Stimulated activated CD8-positive, alpha-beta memory T cell treated with anti-CD3 and anti-CD28 coated beads, Interleukin-4, amount 100 ng/mL, for 1 hour (primary cell): ENCODE data around the gene GPR18.

Experiments used
- DNase-seq, 2 donors: peaks; one replicate each; pipeline ENCODE4 v3.0.0-alpha.2; 2020; ENCODE audit warnings: low read depth in 2 of 2, low spot score in 1 of 2

Gene GPR18, protein sequence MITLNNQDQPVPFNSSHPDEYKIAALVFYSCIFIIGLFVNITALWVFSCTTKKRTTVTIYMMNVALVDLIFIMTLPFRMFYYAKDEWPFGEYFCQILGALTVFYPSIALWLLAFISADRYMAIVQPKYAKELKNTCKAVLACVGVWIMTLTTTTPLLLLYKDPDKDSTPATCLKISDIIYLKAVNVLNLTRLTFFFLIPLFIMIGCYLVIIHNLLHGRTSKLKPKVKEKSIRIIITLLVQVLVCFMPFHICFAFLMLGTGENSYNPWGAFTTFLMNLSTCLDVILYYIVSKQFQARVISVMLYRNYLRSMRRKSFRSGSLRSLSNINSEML

GRCh38 chr13:99258210-99258860, at the start of gene GPR18:
TSS of gene GPR18 (minus strand) at chr13:99258379. CDS start at chr13:99255872, 2,507 bp downstream.
- DNase-seq, result no peak

DNA sequence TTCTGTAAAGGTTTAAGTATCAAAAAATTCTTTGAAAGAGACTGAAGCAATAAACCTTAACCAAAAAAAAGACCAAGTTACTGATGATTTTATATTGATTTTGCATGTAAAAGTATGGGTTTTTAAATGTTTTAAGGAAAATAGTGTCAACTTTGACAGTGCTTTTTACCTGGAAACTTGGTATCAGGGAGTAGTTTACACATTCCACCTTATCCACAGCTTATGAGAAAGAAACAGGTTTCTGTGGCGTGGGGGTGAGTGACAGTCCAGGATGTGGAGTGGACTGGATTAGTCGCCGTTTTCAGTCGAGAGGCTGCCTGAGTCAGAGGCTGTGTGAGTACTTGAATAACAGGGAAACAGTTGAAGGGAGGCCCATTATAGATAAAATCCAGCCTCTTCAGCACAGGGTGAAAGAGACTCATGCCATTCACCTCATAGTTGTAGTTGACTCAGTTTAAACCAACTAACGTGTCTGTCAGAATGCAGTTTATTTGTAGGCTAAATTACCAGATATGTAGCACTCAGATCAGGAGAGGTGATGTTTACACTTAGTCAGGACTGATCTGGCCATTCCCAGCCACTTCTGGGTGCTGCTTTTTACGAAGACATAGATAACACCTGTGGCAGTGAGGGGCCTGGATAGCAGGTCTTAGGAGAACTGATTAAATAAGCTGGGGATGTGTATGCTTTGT, 49.6 kb upstream of the GPR18 start:
- DNase-seq, result no peak

DNA sequence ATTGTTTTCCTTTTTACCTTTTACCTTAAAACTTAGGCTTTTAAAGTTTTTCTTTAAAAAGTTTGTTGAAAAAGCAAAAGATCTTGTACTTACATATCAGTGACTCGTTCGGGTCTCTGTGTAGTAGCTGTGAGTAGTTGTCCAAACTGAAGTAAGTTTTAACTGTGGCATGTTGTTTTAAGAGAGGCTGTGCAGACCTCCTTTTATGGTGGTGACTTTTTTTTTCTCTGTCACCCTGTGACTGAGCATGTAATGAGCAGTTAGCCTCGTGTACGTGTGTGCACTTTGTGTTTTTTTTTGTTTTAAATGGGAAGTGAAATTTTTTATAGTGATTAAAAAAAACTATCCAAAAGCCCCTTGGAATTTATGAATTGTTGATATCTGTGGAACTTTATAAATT, 49.1 kb upstream of the GPR18 start, which contains the start of gene GPR183:
TSS of gene GPR183 (minus strand) at position 153 of the 400 bp plus-strand sequence. CDS start 11,254 bp downstream, outside the sequence.
- no peak for DNase-seq

GRCh38 chr13:99305566-99305965, 47.4 kb upstream of the GPR18 start:
- no peak for DNase-seq

GRCh38 chr13:99305158-99305557, 47.0 kb upstream of the GPR18 start:
- DNase-seq, result no peak

GRCh38 chr13:99304541-99304940, 46.4 kb upstream of the GPR18 start:
- DNase-seq, result no peak

GRCh38 chr13:99303863-99304521, 45.8 kb upstream of the GPR18 start:
- DNase-seq, result no peak

DNA sequence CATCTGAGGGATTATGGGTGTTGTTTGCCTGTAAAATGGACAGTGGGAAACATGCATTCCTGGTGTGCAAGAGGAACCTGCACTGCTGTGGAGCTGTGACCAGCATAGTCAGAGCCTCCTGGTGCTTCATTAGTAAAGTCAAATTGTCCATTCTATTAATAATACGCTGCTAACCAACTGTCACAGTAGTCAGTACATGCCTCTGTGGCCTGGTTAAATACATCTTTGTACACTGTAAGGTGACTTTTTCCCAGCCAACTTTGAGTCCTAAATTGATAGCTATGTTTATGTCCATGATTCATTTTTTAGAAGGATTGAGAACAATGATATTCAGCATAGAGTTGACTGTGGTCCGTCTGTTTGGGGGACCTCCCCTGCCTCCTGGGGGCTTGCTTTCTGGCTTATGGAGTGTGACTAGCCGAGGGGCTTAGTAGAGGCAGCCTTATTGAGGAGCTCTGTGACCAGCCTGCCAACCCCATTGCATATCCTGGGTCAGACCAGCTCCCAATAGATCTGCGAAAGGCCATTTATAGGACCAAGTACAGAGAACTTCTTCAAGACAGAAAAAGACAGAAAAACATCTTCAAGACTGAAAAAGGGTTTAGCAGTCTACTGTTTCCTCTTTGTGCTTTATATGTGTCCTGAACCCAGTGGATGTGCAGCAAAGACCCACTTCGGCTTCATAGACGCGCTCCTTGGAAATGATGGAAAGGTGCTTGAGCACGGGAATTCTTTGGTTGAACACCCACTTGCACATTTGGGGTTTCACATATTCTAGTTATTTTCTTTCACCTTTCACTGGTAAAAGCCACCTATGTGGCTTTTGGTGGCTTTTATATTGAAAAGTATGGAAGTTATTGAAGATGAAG, 44.7 kb upstream of the GPR18 start:
- DNase-seq, result no peak

DNA sequence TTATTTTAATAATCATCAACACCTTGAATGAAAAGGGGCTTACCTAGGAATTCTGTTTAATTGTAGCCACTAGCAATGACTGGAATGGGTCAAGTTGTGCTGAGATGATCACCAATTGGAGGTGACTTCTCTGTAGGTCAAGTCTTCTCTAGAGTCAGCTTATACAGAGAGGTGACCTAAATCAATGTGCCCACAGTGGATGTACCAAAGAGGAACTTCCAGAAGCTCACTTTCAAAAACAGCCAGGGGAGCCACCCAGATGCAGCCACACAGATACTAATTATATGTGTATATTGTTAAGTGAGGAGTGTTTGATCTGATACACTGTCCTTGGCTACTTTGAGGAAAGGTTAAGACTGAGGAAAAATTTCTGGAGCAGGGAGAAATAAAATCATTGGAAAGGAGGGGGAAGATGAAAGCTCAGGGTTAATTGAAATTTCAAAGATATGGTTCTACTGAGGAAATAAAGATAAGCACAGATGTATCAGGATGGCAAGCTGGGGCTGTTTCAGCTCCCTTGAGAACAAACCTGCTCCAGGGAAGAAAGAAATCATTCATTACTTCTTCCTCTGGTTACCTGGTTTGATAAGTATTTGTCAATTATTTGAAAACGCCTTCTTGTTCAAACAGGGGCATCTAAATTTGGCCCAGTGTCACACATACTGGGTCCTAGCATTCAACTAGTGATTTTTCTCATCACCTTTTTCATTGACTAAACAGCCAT, 43.9 kb upstream of the GPR18 start:
- DNase-seq, result no peak

DNA sequence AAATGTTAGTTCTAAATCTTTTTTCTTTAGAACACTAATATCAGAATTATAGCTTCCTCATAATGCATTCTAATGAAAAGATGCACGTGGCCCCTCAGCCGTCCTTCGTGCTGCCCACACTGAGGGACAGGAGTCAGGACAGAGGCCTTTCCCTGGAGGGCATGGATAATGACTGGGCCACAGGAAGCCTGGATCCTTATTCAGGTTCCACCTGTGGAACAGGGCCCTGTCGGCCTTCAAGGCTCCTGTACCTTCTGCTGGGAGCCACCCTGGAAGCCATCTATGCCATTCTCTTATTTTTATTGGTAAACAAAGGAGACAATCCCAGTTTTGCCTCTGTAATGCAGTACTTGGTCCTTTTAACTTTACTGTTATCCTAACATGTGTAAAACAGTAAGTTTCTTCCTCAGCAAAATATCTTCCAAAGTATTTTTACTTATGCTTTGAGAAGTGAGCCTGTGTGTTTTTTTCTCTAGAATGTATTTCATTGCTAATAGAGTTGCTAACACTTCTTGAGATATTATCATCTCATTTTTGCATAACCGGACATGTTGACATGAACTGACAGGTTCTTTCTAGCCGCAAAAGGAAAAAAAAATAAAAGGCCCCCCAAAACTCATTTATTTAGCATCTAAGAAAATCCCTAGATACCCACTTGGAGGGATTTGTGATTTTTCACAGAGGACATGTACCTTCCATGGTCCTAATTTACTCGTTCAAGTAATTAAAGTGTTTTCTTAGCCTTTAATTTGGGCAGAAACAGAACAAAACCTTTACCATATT, 43.1 kb upstream of the GPR18 start:
- no peak for DNase-seq

DNA sequence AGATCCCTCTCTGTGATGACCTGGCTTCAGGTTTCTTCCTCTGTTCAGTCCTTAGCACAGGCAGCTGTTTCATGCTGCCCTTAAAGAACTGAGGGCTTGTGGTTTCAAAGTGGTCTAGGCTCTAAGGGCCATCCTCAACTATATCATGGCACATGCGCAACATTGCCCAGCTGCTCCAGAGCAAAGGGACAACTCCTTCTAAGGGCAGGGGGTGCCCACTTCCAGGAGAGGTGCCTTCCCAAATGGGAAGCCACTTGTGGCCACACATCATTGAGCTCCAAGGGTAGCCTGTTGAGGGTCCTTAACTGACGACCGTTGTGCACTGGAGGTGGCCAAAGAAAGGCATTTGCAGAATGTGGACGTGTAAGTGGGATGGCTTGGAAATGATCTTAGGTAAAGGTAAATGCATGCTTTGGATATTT, 41.8 kb upstream of the GPR18 start:
- DNase-seq, result no peak

GRCh38 chr13:99299256-99299919, 41.2 kb upstream of the GPR18 start:
- no peak for DNase-seq

- no peak for DNase-seq
Measured at GRCh38 chr13:99298056-99298455, 39.9 kb upstream of the GPR18 start.

DNA sequence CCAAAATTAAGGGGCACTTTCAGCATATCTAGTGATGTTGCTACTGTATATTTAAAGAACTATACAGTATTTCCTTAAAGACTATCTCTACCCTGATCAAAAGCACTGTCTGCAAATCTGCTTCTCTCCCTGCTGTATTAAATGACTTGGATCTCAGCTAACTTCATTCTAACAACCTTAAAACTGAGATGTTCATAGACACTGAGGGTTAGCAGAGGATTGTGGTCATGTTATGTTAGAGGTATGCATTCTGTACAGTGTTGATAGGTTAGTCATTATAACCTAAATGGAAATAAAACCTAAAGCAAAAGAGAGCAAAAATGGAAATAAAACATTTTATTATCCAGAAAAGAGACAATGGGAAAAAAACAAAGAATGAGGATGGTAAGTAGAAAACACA, 39.2 kb upstream of the GPR18 start:
- no peak for DNase-seq

DNA sequence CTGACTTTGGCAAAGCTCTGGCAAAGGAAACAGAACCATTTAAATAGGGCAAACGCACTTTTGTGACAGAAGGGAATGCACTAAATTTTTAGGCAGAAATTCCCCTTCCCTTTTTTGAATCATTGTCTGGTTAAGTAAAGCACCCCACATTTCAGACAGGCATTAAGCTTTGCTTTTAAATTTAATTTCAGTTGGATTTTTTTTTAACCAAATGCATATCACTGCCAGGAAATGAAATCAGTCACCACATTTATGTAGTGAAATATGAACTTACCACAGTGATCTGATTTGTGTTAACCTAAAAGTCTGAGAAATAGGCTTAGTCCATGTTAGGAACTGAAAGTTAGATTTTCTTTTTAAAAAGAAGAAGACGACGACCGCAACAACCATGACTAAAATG, 38.2 kb upstream of the GPR18 start:
- DNase-seq, result no peak

- no peak for DNase-seq
Measured at GRCh38 chr13:99295488-99296252, 37.5 kb upstream of the GPR18 start.

- DNase-seq, result no peak
Measured at GRCh38 chr13:99294958-99295357, 36.8 kb upstream of the GPR18 start.

DNA sequence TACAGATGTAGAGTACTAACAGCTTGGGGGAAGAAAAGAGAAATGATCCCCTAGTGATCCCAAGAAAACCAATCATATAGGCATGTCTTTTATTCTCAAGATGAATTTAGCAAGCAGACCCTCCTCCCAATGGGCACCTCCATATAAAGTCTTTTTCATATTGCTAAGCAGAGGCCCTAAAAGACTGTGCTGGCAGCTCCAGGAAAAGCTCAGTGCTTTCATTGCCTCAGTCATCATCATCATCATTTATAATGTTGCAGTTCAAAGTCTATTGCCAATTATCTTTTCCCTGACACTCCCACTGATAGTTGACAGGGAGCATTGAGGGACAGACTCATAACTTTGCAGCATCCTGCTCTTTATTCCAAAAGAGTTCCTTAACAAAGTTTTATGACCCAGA, 36.0 kb upstream of the GPR18 start:
- DNase-seq, result no peak
